Neuronal stem cell (in vitro differentiated cells): ENCODE measurements around the gene LDLRAD3.

ENCODE experiments used
- DNase-seq: peaks from one replicate; pipeline ENCODE4 v3.0.0-alpha.2; 2013; ENCODE audit warnings: low spot score
- H2AFZ ChIP-seq: one replicate; pipeline ENCODE4 v1.6.1; 2013; ENCODE audit warnings: mild to moderate bottlenecking, low read length, inconsistent platforms
- H2AK5ac ChIP-seq: 2 replicates; pipeline ENCODE4 v1.6.1; 2013; ENCODE audit warnings: low read depth, mild to moderate bottlenecking, inconsistent platforms, low read length, moderate library complexity, mixed read lengths
- H2BK120ac ChIP-seq: 2 replicates; pipeline ENCODE4 v1.6.1; 2013; ENCODE audit warnings: low read depth, mild to moderate bottlenecking, inconsistent platforms, low read length, moderate library complexity, mixed read lengths
- H2BK12ac ChIP-seq: one replicate; pipeline ENCODE4 v1.6.1; 2013; ENCODE audit warnings: low read length, inconsistent platforms
- H2BK15ac ChIP-seq: 2 replicates; pipeline ENCODE4 v1.6.1; 2013; ENCODE audit warnings: mild to moderate bottlenecking, low read length, inconsistent platforms, mixed read lengths
- H2BK5ac ChIP-seq: one replicate; pipeline ENCODE4 v1.6.1; 2013; ENCODE audit warnings: inconsistent platforms, mild to moderate bottlenecking, low read length, moderate library complexity
- H3K14ac ChIP-seq: one replicate; pipeline ENCODE4 v1.6.1; 2013; ENCODE audit warnings: low read length, inconsistent platforms
- H3K18ac ChIP-seq: 2 replicates; pipeline ENCODE4 v1.6.1; 2013; ENCODE audit warnings: low read length, inconsistent platforms
- H3K23ac ChIP-seq: 2 replicates; pipeline ENCODE4 v1.6.1; 2013; ENCODE audit warnings: low read depth, mild to moderate bottlenecking, mixed read lengths, low read length, inconsistent platforms; ENCODE audit not compliant: poor library complexity
- H3K27ac ChIP-seq: replicated peaks from 3 replicates; pipeline ENCODE4 v1.5.1; 2013; ENCODE audit warnings: low read length, inconsistent platforms
- H3K27me3 ChIP-seq, 3 experiments: 2 replicates each; pipeline ENCODE4 v1.6.1; 2013; ENCODE audit warnings: low read length in 3 of 3, mild to moderate bottlenecking in 2 of 3, inconsistent platforms in 1 of 3, low read depth in 1 of 3, mixed read lengths in 1 of 3, moderate library complexity in 1 of 3; ENCODE audit not compliant: control insufficient read depth in 3 of 3, insufficient read depth in 3 of 3
- H3K36me3 ChIP-seq, 2 donors: replicated peaks in 1 of 2; 2 replicates each; pipeline ENCODE4 v1.6.1; 2013; ENCODE audit warnings: low read length in 2 of 2; ENCODE audit not compliant: control insufficient read depth in 2 of 2, insufficient read depth in 2 of 2
- H3K4ac ChIP-seq: 2 replicates; pipeline ENCODE4 v1.6.1; 2013; ENCODE audit warnings: inconsistent platforms, mild to moderate bottlenecking, low read length, moderate library complexity
- H3K4me1 ChIP-seq, 2 donors: 1 replicate in 1 of 2; 2 replicates in 1 of 2; pipeline ENCODE4 v1.6.1; 2013; ENCODE audit warnings: low read length in 2 of 2, low read depth in 1 of 2; ENCODE audit not compliant: control insufficient read depth in 2 of 2, insufficient read depth in 1 of 2
- H3K4me2 ChIP-seq: one replicate; pipeline ENCODE4 v1.6.1; 2013; ENCODE audit warnings: mild to moderate bottlenecking, low read length, inconsistent platforms; ENCODE audit not compliant: insufficient read depth, poor library complexity, severe bottlenecking
- H3K4me3 ChIP-seq, 2 donors: 2 replicates each; pipeline ENCODE4 v1.5.1; 2013; ENCODE audit warnings: low read length in 2 of 2, mild to moderate bottlenecking in 2 of 2, inconsistent platforms in 1 of 2, moderate library complexity in 1 of 2
- H3K79me1 ChIP-seq: one replicate; pipeline ENCODE4 v1.6.1; 2013; ENCODE audit warnings: low read depth, mild to moderate bottlenecking, inconsistent platforms, low read length, moderate library complexity
- H3K9ac ChIP-seq: one replicate; pipeline ENCODE4 v1.6.1; 2013; ENCODE audit warnings: mild to moderate bottlenecking, low read depth, low read length, inconsistent platforms; ENCODE audit not compliant: poor library complexity
- H3K9me3 ChIP-seq, 2 donors: replicated peaks in 1 of 2; 2 replicates each; pipeline versions ENCODE3 to v1.6.1; 2013; ENCODE audit warnings: low read length in 2 of 2, mild to moderate bottlenecking in 2 of 2, inconsistent platforms in 1 of 2, low read depth in 1 of 2, mixed read lengths in 1 of 2, moderate library complexity in 1 of 2; ENCODE audit not compliant: control insufficient read depth in 2 of 2, insufficient read depth in 1 of 2
- H4K8ac ChIP-seq: one replicate; pipeline ENCODE4 v1.6.1; 2013; ENCODE audit warnings: low read depth, mild to moderate bottlenecking, inconsistent platforms, low read length, moderate library complexity
- H4K91ac ChIP-seq: one replicate; pipeline ENCODE4 v1.6.1; 2013; ENCODE audit warnings: low read length, low read depth, mild to moderate bottlenecking, inconsistent platforms; ENCODE audit not compliant: poor library complexity
- WGBS, 2 donors: extraction: QIAGEN DNeasy Blood & Tissue Kit; methylation state at CpG; one replicate each; pipeline ENCODE4 v1.1.7; 2013; ENCODE audit warnings: missing lambda C conversion rate in 2 of 2, mixed read lengths in 1 of 2; ENCODE audit not compliant: insufficient read length in 2 of 2, insufficient replicate concordance in 1 of 2; ENCODE audit errors: extremely low coverage in 2 of 2; 5-methylcytosine and 5-hydroxymethylcytosine counted together

Gene LDLRAD3

GRCh38 chr11:36191941-36192340 lies 248.1 kb downstream of the LDLRAD3 start:
- no peak overlapping the region for H3K23ac ChIP-seq
- WGBS, 2 donors, result no CpG with 5 or more reads among the region's 5 CpGs

DNA sequence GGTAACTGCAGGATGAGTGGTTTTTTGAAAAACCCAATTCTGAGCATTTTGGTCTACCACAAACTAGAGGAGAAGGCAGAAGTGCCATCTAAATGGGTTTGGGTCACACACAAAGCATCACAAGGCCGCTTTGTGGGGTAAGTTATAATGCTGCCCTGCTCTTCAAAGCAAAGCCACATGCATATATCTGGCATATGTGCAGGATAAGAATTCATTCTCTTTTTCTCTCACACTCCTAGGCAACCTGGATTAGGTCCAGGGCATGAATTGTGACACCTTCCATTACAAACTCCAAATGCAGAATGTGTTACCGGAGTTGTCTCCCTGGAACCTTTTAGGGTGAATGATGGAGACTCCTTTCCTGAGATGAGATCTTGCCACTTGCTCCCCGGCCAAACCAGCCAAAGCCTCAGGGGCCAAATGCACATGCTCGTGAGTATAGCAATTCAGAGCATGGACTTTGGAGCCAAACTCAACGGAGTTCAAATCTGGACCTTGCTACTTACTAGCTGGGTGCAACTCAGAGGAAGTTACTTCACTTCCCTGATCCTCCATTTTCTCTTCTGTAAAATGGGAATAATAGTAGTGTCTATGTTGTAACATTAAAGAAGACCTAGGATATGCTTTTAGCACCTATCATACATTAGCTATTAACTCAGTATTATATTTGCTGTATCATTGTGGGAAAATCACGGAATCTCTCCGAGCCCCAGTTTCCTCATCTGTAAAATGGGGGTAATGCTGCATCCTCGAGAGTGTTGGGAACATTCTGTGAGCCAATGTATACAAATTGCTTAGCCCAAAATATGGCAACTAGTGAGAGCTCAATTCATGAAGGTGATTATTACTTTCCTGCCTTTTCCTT lies 248.8 kb downstream of the LDLRAD3 start:
- H4K8ac ChIP-seq, result no peak overlapping the region
- no peaks in the 10 kb centered on the region for H3K79me1 ChIP-seq
- H2AK5ac ChIP-seq, result no peak overlapping the region
- no peak for DNase-seq
- H3K9ac ChIP-seq, result no peak overlapping the region
- H3K4me3 ChIP-seq, result no peak overlapping the region
- no peaks in the 10 kb centered on the region for H3K27me3 ChIP-seq
- no peak overlapping the region for H3K4me2 ChIP-seq
- H3K14ac ChIP-seq, result no peak overlapping the region
- no peak overlapping the region for H3K4ac ChIP-seq
- no peak overlapping the region for H2BK12ac ChIP-seq
- no peak overlapping the region for H3K18ac ChIP-seq
- no peak overlapping the region for H2BK5ac ChIP-seq
- peaks cover 0 to 3% of the 10 kb centered on the region in 2 donors for H3K9me3 ChIP-seq
- H3K27ac ChIP-seq, result no peak overlapping the region
- WGBS, 2 donors, result no CpG with 5 or more reads among the region's 8 CpGs
- no peak overlapping the region for H4K91ac ChIP-seq
- H3K36me3 ChIP-seq, result peaks cover 2 to 18% of the 10 kb centered on the region in 2 donors
- peaks cover 6 to 13% of the 10 kb centered on the region in 2 donors for H3K4me1 ChIP-seq
- H2BK120ac ChIP-seq, result no peak overlapping the region
- no peak overlapping the region for H3K23ac ChIP-seq
- H2BK15ac ChIP-seq, result no peak overlapping the region
- H2AFZ ChIP-seq, result no peak overlapping the region

More at GRCh38 chr11:36191941-36192340, 248.1 kb downstream of the LDLRAD3 start:
- H3K79me1 ChIP-seq, result no peaks in the 10 kb centered on the region
- no peak overlapping the region for H3K9ac ChIP-seq
- H2AFZ ChIP-seq, result no peak overlapping the region
- H3K9me3 ChIP-seq, result peaks cover 0 to 3% of the 10 kb centered on the region in 2 donors
- no peak overlapping the region for H3K27ac ChIP-seq
- H3K4me3 ChIP-seq, result no peak overlapping the region
- H3K18ac ChIP-seq, result no peak overlapping the region
- H4K8ac ChIP-seq, result no peak overlapping the region
- no peak overlapping the region for H2BK5ac ChIP-seq
- no peaks in the 10 kb centered on the region for H3K27me3 ChIP-seq
- H3K14ac ChIP-seq, result no peak overlapping the region
- H2BK12ac ChIP-seq, result no peak overlapping the region
- H2BK120ac ChIP-seq, result no peak overlapping the region
- peaks cover 6 to 13% of the 10 kb centered on the region in 2 donors for H3K4me1 ChIP-seq
- no peak for DNase-seq
- H2BK15ac ChIP-seq, result no peak overlapping the region
- no peak overlapping the region for H2AK5ac ChIP-seq
- no peak overlapping the region for H3K4me2 ChIP-seq
- H4K91ac ChIP-seq, result no peak overlapping the region
- H3K36me3 ChIP-seq, result peaks cover 0 to 15% of the 10 kb centered on the region in 2 donors
- H3K4ac ChIP-seq, result no peak overlapping the region

GRCh38 chr11:36193290-36193619 lies 249.4 kb downstream of the LDLRAD3 start:
- no peak for DNase-seq

DNA sequence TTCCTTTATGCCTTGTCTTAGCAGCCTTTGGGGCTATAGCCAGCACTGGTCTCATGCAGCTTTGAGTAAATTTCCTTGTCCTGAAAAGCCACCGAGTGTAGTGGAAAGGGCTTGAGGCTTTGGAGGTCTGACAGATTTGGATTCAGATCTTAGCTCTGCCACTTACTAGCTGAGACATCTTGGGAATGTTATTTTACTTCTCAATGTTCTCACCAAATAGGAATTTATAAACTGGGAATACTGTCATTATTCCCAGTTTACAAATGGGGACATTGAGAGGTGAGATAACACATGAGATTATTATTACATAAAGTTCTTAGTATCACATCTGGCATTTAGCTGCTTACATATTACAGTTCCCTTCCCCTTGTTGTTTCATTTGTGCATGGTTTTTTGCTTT lies 249.9 kb downstream of the LDLRAD3 start:
- H3K9ac ChIP-seq, result no peak overlapping the region
- H3K79me1 ChIP-seq, result no peaks in the 10 kb centered on the region
- H3K18ac ChIP-seq, result no peak overlapping the region
- no peak overlapping the region for H2AK5ac ChIP-seq
- H3K27me3 ChIP-seq, result no peaks in the 10 kb centered on the region
- peaks cover 0 to 3% of the 10 kb centered on the region in 2 donors for H3K9me3 ChIP-seq
- WGBS, 2 donors, result no CpG with 5 or more reads among the region's 1 CpG
- H3K4me2 ChIP-seq, result no peak overlapping the region
- DNase-seq, result no peak
- no peak overlapping the region for H3K4me3 ChIP-seq
- H4K8ac ChIP-seq, result no peak overlapping the region
- no peak overlapping the region for H3K14ac ChIP-seq
- H3K4ac ChIP-seq, result no peak overlapping the region
- H2AFZ ChIP-seq, result no peak overlapping the region
- H2BK5ac ChIP-seq, result no peak overlapping the region
- H3K36me3 ChIP-seq, result peaks cover 6 to 26% of the 10 kb centered on the region in 2 donors
- peaks cover 6 to 13% of the 10 kb centered on the region in 2 donors for H3K4me1 ChIP-seq
- H3K27ac ChIP-seq, result no peak overlapping the region
- no peak overlapping the region for H4K91ac ChIP-seq
- no peak overlapping the region for H2BK120ac ChIP-seq
- H2BK12ac ChIP-seq, result no peak overlapping the region
- no peak overlapping the region for H3K23ac ChIP-seq
- H2BK15ac ChIP-seq, result no peak overlapping the region

More at GRCh38 chr11:36193290-36193619, 249.4 kb downstream of the LDLRAD3 start:
- H4K91ac ChIP-seq, result no peak overlapping the region
- H3K27me3 ChIP-seq, result no peaks in the 10 kb centered on the region
- peaks cover 0 to 3% of the 10 kb centered on the region in 2 donors for H3K9me3 ChIP-seq
- no peak overlapping the region for H2BK12ac ChIP-seq
- no peak overlapping the region for H3K14ac ChIP-seq
- WGBS, 2 donors, result no CpG with 5 or more reads among the region's 6 CpGs
- no peak overlapping the region for H2AFZ ChIP-seq
- H3K18ac ChIP-seq, result no peak overlapping the region
- H2BK15ac ChIP-seq, result no peak overlapping the region
- H2AK5ac ChIP-seq, result no peak overlapping the region
- H3K4ac ChIP-seq, result no peak overlapping the region
- H3K23ac ChIP-seq, result no peak overlapping the region
- peak overlapping the region; percentile 13 for H3K27ac ChIP-seq
- peaks cover 3 to 24% of the 10 kb centered on the region in 2 donors for H3K36me3 ChIP-seq
- H3K4me3 ChIP-seq, result no peak overlapping the region
- H3K4me2 ChIP-seq, result no peak overlapping the region
- H2BK5ac ChIP-seq, result no peak overlapping the region
- no peak overlapping the region for H2BK120ac ChIP-seq
- no peak overlapping the region for H4K8ac ChIP-seq
- H3K79me1 ChIP-seq, result no peaks in the 10 kb centered on the region
- no peak overlapping the region for H3K9ac ChIP-seq
- H3K4me1 ChIP-seq, result peaks cover 6 to 13% of the 10 kb centered on the region in 2 donors
